Stimulated activated CD4-positive, alpha-beta T cell treated with anti-CD3 and anti-CD28 coated beads, Interleukin-2, amount 100 ng/mL, for 4 hours (primary cell): Measurements from ENCODE around the gene PTPRE.
A peak's percentile ranks its signal among the peaks of the same experiment; 100 is the strongest.
"Not testable (repeated sequence)": the region's sequence is repeated elsewhere in the genome, so short reads cannot be mapped to it uniquely, and the experiment has no call there.

Experiments
- DNase-seq: peaks from one replicate; pipeline ENCODE4 v3.0.0-alpha.2; 2020; ENCODE audit warnings: low read depth

PTPRE gene

DNA sequence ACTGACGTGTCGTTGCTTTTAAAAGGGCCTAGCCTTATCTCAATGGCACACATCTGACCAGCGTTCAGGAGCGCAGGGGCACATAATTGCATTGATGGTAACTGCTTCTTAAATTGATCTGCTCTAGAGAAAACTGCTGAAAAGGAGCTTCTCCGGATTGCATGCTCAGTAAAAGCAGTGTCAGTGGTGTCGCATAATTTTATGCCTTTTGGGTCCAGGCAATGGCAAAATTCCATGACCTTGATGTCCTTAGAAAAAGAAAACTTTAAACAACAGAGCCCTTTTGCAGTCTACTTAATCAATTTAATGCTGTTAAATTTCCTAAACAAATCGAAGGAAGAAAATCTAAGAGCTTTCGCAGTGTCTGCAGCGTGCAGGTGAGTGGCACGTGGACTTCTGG is 75.7 kb downstream of the PTPRE start:
- DNase-seq: no peak

DNA sequence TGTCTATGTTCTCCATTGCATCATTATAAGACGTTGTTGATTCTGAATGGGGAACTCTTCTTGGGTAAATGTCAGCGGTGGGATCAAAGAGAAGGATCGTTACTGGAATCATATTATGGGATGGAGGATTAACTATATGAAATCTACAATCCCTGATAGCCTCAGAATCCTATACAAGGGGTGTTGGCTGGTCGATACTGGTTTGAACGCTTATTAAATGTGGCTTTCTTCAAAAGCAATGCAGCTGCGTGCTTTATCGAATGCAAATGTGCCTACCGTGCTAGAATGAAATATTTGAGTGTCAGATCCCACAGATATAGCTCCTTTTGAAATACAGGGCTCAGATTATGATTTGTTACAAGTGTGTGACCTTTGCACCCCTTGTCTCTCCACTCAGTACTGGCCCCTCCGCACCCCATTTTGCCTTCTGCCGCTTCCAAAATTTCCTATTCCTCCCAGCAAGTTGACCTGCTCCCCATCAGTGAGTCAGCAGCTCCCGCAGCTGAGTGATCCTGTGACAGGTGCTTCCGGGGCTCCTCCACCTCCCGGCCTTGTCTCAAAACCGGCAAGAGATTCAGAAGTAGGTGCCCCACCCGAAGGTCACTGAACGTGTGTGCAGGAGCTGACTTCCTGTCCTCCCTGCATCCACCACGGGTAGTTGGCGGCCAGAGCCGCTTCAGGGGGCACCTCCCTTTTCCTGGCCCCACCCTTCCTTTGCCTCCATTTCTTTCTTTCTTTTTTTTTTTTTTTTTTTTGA is 76.6 kb downstream of the PTPRE start:
- DNase-seq: no peak

DNA sequence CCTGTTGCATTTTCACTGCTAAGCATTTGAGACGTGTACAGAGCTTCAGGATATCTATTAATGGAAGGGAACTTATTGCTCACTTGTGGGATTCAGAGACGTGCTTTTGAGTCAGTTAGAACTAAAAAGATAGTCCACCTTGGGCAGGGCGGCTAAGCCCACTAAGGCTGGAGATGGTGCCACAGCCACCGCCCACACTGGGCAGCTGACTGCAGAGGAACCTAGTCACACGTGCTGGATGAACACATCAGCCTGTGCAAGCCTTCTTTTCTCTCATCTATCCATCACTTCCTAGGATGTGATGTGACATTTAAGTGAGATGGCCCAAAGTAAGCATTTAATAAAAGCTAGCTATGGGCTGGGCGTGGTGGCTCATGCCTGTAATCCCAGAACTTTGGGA is 78.0 kb downstream of the PTPRE start:
- no peak for DNase-seq

DNA sequence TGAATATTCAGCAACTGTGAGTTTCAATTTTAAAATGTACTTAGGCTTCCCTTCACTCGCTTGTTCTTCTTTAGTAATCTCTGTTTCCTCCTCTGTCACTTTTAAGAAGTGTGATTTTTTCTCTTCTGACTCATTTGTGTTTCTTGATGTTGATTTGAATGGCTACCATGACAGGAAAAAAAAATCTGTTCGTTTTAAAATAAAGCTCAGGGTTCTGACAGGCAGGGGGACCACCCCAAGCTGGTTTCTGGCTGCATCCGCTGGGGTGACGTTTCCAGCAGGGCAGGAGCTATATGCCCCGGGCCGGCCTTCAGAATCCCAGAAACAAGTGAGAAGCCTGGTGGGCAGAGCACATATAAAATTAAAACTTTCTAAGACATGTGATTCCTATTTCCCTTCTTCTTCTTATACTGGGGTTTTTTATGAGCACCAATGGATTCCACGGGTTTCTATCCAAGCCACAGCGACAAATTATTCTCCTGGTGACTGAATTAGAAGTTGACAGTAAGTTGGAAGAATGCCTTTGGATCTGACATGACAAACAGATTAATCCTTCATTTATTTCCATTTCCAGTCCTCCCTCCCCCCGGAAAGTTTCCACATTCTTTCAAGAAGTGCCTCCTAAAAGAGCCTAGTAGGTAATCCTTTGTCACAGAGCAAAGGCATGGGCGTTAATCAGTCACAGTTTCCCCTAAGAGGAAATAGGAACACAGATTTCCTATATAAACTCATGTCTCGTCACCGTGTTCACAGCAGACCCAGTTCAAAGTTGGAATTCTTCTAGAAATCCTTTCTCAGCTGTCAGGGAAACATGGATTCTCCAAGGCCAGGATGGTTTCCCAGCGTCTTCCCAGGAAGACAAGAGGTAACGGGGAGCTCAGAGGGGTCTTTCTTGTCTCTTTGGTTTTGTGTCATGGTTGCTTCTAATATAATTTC is 79.9 kb downstream of the PTPRE start:
- no peak for DNase-seq

DNA sequence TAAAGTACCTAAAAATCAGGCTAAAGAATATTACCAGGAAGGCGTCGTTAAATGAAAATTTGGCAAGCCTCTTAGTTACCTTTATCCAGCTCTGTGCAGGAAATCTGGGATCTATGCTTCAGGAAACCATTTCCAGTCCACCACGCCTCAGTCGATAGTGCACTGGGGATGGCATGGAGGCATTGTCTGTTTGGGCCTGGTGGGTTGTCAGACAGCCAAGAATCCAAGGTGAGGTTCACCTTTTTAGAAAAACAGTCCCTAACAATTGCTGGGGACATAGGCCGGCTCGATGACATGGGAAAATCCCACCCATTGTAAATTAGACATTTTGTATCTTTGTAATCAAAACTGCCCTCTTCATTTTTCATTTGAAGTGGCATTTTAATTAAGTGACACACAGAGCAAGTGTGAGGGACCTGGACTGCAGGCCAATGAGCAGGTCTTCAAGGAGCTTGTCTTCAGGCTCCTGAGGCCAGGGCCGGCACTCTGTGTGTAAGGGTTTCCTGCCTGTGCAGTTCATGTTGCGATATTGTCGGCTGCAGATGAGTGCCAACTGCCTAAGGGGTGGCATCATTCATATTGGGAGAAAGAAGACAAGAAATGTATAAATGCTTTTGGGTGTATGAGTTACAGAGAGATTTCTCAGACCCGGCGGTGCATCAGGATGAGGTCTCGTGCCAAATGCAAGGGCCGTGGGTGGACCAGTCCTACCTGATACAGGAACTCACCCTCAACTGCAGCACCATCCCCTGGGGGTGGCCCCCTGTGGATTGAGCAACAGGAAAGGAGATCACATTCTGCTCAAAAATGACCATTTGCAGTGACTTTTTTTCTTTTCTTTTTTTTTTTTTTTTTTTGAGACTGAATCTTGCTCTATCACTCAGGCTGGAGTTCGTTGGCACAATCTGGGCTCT is 80.8 kb downstream of the PTPRE start:
- DNase-seq: no peak

DNA sequence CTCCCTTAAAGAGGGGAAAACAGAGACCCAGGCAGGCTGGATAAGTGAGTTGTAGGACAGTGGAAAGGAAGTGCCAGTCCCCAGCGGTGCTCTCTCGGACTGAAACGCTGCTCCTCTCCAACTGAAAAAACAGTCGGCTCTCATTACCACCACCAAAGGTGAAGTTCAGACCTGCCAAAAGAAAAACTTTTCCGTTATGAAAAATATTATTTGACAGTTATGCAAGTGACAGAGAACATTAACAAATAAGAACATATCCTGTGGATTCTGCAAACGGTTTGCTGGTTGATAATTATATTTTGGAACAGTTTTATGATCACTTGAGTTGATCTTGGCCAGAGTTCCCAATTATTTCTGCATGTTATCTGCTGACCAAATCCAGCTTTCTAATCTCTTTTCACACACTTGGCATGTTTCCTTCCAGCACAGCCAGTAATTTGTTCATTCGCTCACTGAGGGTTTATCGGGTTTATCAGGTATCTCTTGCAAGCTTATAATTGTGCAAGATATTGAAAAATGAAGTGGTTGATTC is 82.6 kb downstream of the PTPRE start:
- no peak for DNase-seq

DNA sequence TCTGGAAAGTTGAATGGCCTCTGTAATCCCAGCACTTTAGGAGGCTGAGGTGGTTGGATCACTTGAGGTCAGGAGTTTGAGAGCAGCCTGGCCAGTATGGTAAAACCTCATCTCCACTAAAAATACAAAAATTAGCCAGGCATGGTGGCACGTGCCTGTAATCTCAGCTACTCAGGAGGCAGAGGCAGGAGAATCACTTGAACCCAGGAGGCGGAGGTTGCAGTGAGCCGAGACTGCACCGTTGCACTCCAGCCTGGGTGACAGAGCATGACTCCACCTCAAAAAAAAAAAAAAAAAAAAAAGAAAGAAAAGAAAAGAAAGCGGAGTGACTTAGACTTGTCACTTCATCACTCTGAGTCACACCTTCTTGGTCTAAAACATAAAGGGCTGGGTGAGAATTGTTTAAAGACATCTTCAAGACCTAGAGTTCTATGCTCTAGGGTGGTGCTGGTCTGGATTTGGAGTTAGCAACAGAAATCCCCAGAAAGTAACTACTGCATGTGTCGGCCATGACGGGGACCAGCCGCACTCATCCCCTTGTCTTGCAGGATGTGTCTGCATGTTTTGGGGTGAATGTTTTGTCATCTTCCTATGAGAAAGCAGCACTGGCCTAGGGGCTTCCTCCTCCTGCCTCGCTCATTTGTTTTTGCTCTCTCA is 83.4 kb downstream of the PTPRE start:
- DNase-seq: not testable (repeated sequence)

DNA sequence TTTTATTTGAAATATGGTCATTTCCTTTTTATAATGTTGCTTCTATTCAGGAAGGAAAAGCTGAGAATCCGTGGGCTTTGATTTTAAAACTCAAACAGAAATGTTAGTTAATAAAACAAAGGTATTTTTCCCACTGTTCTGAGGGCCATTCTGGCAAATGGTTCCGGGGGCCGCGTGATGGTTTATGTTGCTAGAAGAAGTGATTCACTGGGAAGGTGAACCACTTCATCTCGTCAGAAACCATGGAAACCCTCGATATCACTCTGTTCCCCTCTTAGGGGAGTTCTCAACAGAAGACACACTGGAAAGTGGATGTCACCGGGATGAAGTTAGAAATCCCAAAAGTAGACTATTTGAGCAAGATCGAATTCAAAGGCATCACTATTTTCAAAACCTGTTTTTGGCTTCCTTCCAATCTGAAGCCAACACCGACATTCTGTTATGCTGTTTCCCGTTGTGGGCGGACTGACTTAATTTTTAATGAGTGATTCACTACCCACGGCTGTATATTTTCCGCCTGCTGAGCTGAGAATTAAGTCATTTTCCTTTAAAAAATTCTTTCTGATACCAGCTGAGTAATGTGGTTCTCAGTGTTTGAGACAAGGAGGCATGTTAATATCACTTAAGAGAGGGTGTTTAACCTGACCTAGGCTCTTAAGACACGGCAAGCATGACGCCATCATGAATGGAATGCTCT is 84.1 kb downstream of the PTPRE start:
- DNase-seq: peak; percentile 74

DNA sequence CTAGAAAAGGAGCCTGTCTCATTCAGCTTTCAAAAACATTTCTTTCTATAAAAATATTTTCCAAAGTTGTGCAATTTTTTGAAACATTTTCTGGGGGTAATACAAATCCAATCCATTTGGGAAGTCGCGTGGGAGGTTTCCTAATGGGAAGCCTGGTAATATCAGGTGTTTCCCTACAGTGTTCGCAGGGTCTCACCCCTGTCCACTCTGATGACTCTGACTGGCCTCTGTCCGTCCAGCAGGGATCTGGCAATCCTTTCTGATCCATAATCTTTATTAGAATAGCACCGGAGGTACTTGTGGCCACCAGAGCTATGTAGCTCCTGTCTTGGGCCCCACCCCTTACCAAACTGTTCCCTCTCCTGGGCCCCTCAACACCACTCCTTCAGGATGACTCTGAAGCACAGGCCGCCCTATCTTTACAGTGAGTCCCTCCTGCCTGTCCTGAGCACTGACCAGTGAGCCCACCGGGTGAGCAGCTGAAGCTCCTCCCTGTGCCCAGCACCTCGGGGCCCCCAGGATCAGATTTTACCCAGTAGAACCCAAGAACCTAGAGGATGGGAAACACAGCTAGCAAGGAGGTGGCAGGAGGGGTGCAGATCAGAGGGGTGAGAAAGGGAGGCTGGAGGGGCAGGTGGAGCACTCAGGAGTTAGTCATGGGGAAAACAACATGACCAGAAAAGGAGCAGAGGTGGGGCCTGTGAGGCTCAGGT is 84.8 kb downstream of the PTPRE start:
- no peak for DNase-seq

DNA sequence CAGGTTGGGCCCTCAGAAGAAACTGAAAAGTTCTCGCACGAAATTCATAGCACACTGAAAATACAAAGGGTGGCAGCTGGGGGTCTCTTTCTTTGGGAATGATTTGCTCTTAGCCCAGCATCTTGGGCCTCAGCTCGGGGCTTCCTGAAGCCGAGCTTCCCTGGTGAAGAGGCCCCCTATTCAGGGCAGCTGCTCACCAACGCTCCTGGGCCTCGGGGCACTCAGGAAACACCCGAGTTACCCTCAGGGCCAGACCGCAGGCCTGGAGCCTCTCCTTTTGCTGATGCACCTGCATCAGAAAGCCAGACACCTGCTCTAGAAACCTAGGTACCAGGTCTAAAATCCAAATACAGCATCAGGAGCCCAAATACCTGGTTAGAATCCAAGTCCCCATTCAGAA is 85.5 kb downstream of the PTPRE start:
- DNase-seq: no peak

DNA sequence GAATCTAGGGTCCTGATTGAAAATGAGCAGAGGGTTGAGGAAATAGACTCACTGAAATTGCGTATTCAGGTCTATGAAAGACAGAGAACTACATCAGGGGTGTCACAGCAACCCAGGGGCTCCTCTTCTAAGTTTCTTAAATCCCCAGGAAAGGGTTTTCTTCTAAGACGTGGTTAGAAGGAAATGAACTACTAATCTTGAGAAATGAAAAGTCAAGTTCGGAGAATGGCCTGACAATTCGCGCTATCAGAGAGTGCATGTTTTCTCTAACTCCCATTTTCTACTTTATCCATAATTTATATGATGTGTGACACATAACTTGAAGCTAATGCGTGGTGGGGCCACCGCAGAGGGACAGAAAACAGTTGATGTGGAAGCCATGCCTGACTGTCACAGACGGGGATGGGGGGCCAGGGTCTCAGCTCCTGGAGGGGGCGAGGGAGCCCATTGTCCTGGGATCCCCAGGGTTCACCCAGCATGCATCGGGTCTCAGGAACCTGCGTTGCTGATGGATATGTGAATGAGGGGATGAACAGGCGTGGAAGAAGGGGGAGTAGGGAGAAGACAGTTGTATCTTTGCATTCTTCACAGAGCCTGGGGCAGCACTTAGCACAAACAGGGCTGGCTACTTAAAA is 86.3 kb downstream of the PTPRE start:
- DNase-seq: no peak

DNA sequence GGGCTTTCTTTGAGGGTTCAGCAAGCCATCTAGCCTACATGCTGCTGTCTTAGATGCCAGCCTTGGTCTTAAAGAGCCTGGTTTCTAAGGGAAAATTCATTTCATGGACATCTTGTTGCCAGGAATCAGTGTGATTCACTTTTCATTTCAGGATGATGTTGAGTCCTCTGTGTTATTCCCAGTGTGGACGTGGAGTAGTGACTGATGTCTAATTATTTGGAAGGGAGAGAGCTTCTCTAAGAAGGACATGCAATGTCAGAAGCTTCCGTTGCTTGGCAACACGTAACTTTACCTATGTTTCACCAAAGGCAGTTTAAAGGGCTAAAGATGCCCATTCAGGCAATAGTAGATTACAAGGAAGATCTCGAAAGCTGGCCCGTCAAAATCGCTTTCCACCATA is 89.0 kb downstream of the PTPRE start:
- no peak for DNase-seq

DNA sequence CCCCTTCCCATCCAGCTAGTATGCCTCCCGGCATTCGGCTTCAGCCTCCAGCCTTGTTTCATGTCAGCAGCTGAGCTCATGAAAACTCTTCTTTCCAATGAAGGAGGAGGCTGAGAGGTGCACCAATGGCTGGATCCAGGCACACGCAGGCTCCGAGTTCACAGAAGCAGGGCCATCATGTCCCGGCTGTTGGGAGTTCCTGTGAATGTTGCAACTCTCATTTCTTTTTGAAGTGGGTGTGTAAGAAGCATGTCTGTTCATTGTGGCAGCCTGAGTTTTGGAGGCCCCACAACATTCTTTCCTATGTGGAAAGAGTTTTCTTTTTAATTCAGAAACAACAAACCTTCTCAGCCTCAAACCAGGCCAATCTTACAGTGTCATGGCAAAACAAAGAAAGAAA is 89.7 kb downstream of the PTPRE start:
- no peak for DNase-seq

DNA sequence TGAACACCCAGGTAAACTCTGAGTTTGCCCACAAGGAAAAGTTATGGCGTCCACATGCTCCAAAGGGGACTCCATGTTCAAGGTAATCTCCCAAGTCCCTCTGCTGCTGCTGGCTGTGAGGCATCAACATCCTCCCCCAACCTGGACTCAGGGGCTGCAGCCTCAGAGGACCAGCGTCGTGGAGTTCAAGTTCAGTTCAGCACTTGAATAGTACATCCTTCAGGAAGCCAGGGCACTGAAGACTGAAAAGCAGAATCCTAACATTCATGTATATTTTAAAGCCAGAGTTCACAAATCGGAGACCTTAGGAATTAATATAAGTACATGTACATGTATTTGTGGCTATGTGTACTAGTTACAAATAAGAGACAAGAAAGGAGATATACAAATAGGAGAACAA is 90.4 kb downstream of the PTPRE start:
- DNase-seq: no peak

DNA sequence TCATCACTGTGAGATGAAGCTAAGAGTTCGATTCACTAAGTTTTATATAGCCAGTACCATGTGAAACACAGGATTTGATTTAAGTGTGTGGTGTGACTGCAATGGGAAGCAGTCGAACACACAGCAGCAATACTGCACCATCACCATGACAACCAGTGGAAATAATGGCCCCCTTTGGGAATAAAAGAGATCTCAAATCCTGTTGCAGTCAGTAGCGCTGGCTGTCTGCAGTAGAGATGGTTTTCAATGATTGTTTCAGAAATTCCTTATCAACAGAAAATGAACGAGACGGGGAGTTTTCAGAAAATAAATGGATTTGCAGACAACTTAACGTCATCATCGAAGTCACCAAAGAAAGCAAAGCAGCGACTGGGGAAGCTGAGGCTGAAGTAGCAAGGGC is 91.0 kb downstream of the PTPRE start:
- no peak for DNase-seq

DNA sequence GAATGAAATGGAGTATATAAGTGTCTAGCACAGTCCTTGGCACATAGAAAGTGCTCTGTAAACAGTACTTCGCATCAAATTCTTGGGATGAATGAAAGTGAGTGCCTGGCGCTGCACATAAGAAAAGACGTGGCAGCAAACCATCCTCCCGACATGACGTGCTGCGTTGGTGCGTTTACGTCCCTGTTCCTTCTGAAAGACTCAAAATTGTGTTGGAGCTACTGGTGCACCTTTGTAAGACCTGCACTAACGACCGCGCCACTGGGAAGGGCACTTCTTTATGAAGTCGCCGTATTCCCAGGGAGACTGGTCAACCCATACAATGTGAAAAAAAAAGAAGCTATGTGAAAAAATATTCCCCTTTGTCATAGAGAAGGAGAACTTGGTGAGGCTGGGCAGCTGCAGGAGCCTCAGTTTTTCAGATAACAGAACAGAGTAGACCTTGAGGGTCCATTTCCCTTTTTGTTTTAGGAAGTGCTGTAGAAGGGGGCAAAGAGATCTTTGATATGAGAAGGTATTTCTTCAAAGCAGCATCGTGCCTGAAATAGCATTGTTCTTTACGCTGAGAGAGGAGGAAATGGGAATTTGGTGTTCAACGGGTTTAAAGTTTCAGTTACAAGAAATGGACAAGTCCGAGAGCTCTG is 91.7 kb downstream of the PTPRE start:
- DNase-seq: no peak

DNA sequence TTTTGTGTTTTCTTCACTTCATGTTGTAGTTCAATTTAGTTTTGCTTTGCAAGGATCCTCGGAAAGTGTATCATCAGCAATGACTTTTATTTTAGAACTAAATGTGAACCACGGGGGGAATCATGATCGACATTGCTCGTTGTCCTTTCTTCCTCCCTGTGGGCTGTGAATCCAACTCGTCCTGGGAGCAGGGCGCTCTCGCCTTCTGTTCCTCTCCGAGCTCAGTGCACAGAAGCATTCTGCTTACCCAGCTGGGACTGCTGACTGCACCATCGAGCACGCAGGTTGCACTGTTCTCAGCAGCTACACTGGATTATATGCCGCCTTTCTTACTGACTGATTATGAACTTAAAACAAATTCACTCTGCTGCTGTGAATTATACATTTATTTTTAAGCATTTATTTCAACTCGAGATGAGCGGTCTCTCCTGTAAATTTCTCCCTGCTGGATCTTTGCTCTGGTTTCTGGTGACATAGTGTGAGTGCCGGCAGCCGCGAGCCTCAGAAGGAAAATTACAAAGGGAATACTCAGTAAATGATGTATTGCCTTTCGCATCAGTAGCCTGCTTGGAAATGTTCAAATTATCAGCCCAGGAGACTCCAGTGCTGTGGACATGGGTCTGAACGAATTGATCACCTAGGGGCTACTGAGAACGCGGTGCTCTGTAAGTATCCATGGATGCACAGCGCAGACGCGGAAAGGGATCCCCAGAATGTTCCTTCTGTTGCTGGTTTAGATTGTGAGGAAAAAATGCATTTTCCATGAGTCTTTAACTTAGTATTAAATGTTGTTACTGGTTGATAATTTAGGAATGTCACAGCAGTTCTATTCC is 92.6 kb downstream of the PTPRE start:
- no peak for DNase-seq
